ENCODE measurements around the gene CCDC187. TPM values are rescaled to one million over a fixed set of nuclear protein-coding genes. Genes with fewer than 3 reads are reported as not detected.
"Not testable (repeated sequence)": the region's sequence is repeated elsewhere in the genome, so short reads cannot be mapped to it uniquely, and the experiment has no call there.

CCDC187 gene
- total and polyA plus RNA-seq, 12 donors = 0.02 to 0.07 (median 0.03) TPM; not detected in 8

DNA sequence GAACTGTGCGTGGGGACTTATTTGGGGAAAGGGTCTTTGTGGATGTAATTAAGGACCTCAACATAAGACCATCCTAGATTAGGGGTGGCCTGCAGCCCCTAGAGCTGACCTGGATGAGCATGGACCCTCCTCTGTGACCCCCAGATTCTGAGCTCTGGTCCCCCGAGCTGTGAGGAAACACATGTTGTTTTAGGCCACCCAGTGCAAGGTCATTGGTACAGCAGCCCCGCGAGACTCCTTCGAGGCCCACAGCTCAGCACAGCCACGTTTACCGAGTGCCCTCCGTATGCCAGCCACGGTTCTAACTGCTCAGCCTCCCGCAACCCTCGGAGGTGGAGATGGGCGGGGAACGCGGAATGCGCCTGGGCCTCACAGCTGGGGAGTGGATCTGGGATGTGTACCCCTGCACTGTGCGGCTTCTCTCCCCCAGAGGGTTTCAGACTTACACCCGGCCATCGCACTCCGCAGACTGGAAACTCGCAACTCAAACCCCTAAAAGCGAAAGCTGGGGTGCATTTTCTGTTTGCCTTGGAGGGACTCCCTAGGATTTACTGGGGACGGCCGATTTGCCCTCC, 18.9 kb upstream of the CCDC187 start:
- intact Hi-C loops (cut with DNase I) = no loop called here

DNA sequence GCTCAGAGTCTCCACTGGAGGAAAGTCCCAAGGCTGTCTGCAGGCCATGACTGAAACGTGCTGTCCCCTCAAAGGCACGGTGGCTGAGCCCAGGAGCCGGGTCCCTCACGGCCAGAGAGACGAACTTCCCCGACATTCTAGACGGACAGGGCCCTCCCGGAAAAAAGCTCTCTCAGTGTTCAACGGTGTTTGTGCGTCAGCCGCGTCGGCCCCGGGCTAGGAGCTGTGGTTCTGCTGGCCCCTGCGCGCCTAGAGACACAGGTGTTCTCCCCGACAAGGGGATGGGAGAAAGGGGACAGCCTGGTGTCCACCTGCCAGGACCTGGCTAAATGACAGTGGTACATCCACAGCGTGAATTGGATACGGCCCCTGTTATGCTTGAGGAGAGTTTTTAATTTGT, 17.7 kb upstream of the CCDC187 start:
- intact Hi-C loops (cut with DNase I) = no loop called here
- 85 to 91% methylated on average over 19 of the region's 19 CpGs for WGBS, 2 donors
- DNase-seq (peak in 1 of 2 donors; percentile 4), ATAC-seq (no peak)
- no peaks in the 10 kb centered on the region for H3K36me3 ChIP-seq
- peaks cover 0 to 8% (median 0%) of the 10 kb centered on the region in 7 donors for H3K27me3 ChIP-seq
- no peak overlapping the region for H3K4me3 ChIP-seq
- TF ChIP-seq, protein P1, sequence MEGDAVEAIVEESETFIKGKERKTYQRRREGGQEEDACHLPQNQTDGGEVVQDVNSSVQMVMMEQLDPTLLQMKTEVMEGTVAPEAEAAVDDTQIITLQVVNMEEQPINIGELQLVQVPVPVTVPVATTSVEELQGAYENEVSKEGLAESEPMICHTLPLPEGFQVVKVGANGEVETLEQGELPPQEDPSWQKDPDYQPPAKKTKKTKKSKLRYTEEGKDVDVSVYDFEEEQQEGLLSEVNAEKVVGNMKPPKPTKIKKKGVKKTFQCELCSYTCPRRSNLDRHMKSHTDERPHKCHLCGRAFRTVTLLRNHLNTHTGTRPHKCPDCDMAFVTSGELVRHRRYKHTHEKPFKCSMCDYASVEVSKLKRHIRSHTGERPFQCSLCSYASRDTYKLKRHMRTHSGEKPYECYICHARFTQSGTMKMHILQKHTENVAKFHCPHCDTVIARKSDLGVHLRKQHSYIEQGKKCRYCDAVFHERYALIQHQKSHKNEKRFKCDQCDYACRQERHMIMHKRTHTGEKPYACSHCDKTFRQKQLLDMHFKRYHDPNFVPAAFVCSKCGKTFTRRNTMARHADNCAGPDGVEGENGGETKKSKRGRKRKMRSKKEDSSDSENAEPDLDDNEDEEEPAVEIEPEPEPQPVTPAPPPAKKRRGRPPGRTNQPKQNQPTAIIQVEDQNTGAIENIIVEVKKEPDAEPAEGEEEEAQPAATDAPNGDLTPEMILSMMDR (IDR thresholded peaks at IDR 0.05) = no peak
- no peak overlapping the region for H3K27ac ChIP-seq
- peaks cover 2 to 23% (median 8%) of the 10 kb centered on the region in 9 donors for H3K4me1 ChIP-seq
- H3K9me3 ChIP-seq = peaks cover 0 to 9% (median 0%) of the 10 kb centered on the region in 11 donors

More for the DNA sequence above, 18.9 kb upstream of the CCDC187 start:
- no peak overlapping the region for H3K4me3 ChIP-seq
- H3K9me3 ChIP-seq = peaks cover 0 to 9% (median 0%) of the 10 kb centered on the region in 11 donors
- H3K4me1 ChIP-seq = peaks cover 9 to 31% (median 16%) of the 10 kb centered on the region in 9 donors
- TF ChIP-seq, protein P1 (IDR thresholded peaks at IDR 0.05) = no peak
- DNase-seq (peak in 1 of 2 donors; percentile 2), ATAC-seq (no peak)
- 81 to 85% methylated on average over 23 of the region's 23 CpGs for WGBS, 2 donors
- no peak overlapping the region for H3K27ac ChIP-seq
- peaks cover 0 to 15% (median 0%) of the 10 kb centered on the region in 7 donors for H3K27me3 ChIP-seq
- no peaks in the 10 kb centered on the region for H3K36me3 ChIP-seq

DNA sequence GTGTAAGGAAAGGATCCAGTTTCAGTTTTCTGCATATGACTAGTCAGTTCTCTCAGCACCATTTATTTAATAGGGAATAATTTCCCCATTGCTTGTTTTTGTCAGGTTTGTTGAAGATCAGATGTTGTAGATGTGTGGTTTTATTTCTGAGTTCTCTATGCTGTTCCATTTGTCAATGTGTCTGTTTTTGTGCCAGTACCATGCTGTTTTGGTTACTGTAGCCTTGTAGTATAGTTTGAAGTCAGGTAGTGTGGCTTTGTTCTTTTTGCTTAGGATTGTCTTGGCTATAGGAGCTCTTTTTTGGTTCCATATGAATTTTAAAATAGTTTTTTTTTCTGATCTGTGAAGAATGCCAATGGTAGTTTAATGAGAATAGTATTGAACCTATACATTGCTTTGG, 17.1 kb upstream of the CCDC187 start:
- intact Hi-C loops (cut with DNase I); ATAC-seq: not testable (repeated sequence)

DNA sequence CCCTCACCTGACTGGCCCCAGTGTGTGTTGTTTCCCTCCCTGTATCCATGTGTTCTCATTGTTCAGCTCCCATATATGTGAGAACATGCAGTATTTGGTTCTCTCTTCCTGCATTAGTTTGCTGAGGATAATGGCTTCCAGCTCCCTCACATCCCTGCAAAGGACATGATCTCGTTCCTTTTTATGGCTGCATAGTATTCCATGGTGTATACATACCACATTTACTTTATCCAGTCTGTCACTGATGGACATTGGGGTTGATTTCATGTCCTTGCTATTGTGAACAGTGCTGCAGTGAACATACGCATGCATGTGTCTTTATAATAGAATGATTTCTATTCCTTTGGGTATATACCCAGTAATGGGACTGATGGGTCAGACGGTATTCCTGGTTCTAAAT, 16.1 kb upstream of the CCDC187 start:
- ATAC-seq, H3K4me1 ChIP-seq, H3K4me3 ChIP-seq, H3K36me3 ChIP-seq, H3K27me3 ChIP-seq, DNase-seq, H3K27ac ChIP-seq: not testable (repeated sequence)
- intact Hi-C loops (cut with DNase I) = loop anchor here in 1 of 10 donors (10.0 kb wide), 1 partner anchor 85 kb away; the partner anchor contains the start of gene SNAPC4
- WGBS, 2 donors = 91 to 93% methylated on average over 3 of the region's 3 CpGs
- peaks cover 0 to 18% (median 3%) of the 10 kb centered on the region in 11 donors for H3K9me3 ChIP-seq

More for the DNA sequence above, 17.1 kb upstream of the CCDC187 start:
- not testable (repeated sequence) for H3K36me3 ChIP-seq, H3K4me3 ChIP-seq, H3K9me3 ChIP-seq, H3K27ac ChIP-seq, DNase-seq, H3K27me3 ChIP-seq
- peaks cover 0 to 17% (median 5%) of the 10 kb centered on the region in 9 donors for H3K4me1 ChIP-seq

- ATAC-seq, H3K36me3 ChIP-seq, H3K27me3 ChIP-seq, H3K27ac ChIP-seq, H3K4me3 ChIP-seq, DNase-seq, H3K4me1 ChIP-seq: not testable (repeated sequence)
- intact Hi-C loops (cut with DNase I) = loop anchor here in 1 of 10 donors (10.0 kb wide), 1 partner anchor 86 kb away; the partner anchor contains the start of gene SNAPC4
- peaks cover 0 to 25% (median 4%) of the 10 kb centered on the region in 11 donors for H3K9me3 ChIP-seq
- 94 to 99% methylated on average over 14 of the region's 14 CpGs for WGBS, 2 donors
Observed at GRCh38 chr9:136319244-136319643, 15.3 kb upstream of the CCDC187 start.

DNA sequence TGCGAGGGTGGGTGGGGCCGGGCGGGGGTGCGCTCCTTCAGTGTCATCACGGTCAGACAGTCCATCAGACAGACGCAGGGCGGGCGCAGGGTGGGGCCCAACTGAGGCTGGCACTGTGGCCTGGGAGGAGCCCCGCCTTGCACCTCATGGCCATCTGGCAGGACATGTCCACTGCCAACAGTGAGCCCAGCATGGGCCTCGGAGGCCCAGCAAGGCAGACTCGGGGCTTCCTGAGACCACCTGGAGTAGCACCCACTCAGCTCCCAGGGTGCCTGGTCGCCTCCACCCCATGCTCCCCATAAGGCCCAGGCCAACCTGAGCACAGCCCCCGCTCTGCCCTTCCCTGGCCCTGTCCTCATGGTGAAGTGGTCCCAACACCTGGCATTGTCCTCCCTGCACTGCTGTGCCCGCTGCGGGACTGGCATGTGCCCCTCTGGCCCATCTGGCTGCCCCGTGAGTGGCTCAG, 14.9 kb upstream of the CCDC187 start:
- ATAC-seq (peak in 1 of 8 donors; percentile 36), DNase-seq (peak in 1 of 2 donors; percentile 4)
- TF ChIP-seq, protein P1 (IDR thresholded peaks at IDR 0.05) = no peak
- Histone ChIP-seq H3K4me3 (no peak overlapping the region), H3K36me3 (no peaks in the 10 kb centered on the region), H3K27me3 (no peaks in the 10 kb centered on the region), H3K4me1 (no peaks in the 10 kb centered on the region), H3K9me3 (peaks cover 0 to 27% (median 4%) of the 10 kb centered on the region in 11 donors), H3K27ac (no peak overlapping the region)
- WGBS, 2 donors = 85 to 91% methylated on average over 16 of the region's 16 CpGs
- intact Hi-C loops (cut with DNase I) = loop anchor here in 1 of 10 donors (10.0 kb wide), 1 partner anchor 86 kb away; the partner anchor contains the start of gene SNAPC4

Data from heart right ventricle (tissue), 16 donors.